ENCODE data around the gene SP8. TPM values are rescaled to one million over a fixed set of nuclear protein-coding genes. Genes with fewer than 3 reads are reported as not detected.

SP8 gene
- total and polyA plus RNA-seq, 2 experiments from 2014 or later: not detected

DNA sequence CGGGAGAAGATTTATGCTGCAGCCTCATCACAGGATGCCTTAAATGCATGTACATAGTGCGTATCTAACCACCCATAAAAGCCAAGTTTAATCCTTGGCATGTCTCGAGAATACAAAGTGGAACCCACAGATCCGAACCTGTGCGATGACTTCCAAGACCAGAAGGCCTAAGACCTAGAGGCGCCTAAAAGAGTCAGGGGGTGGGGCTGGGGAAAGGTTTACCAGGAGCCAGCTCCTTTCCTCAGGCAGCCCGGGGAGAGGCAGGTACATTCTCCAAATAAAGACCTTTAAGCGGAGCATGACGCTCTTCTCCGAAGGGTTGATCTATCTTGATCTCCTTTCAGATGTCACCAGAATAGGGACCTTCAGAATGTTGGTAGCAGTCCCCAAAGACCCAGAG, 9.7 kb downstream of the SP8 start:
- 28 to 37% methylated on average over 10 of the region's 10 CpGs for WGBS, 2 experiments (ENCODE audit: low coverage in 1 of 2, low lambda C conversion rate in 2 of 2, missing lambda C conversion rate in 2 of 2)
- Histone ChIP-seq H3K4me2 (ENCODE audit: unreplicated experiment) (no peak overlapping the region), H3K4me1 (ENCODE audit: insufficient read depth) (no peaks in the 10 kb centered on the region), H3K9ac (no peak overlapping the region), H3K9me3 (ENCODE audit: low read depth) (no peaks in the 10 kb centered on the region), H3K36me3 (ENCODE audit: low read depth) (no peaks in the 10 kb centered on the region), H3K27me3 (replicated peaks; ENCODE audit: insufficient read depth) (peaks cover 77% of the 10 kb centered on the region), H4K20me1 (ENCODE audit: insufficient read depth) (no peaks in the 10 kb centered on the region), H2AFZ (no peak overlapping the region), H3F3A (ENCODE audit: insufficient read depth) (no peaks in the 10 kb centered on the region), H3K9me2 (ENCODE audit: insufficient read depth) (no peaks in the 10 kb centered on the region), H3K4me3 (no peak overlapping the region), H3K27ac (no peak overlapping the region), H3K79me2 (ENCODE audit: insufficient read depth) (no peaks in the 10 kb centered on the region)
- no peak for DNase-seq
- in situ Hi-C loops (cut with MboI): loop anchor here (25.0 kb wide), 1 partner anchor 1235 kb away; no protein-coding TSS in a partner anchor
- TF ChIP-seq EZH2 (IDR thresholded peaks at IDR 0.05; ENCODE audit: insufficient read depth, poor library complexity, severe bottlenecking): no peak
- TF ChIP-seq EZH2phosphoT487 (IDR thresholded peaks at IDR 0.05; ENCODE audit: insufficient read depth, low read depth): no peak

DNA sequence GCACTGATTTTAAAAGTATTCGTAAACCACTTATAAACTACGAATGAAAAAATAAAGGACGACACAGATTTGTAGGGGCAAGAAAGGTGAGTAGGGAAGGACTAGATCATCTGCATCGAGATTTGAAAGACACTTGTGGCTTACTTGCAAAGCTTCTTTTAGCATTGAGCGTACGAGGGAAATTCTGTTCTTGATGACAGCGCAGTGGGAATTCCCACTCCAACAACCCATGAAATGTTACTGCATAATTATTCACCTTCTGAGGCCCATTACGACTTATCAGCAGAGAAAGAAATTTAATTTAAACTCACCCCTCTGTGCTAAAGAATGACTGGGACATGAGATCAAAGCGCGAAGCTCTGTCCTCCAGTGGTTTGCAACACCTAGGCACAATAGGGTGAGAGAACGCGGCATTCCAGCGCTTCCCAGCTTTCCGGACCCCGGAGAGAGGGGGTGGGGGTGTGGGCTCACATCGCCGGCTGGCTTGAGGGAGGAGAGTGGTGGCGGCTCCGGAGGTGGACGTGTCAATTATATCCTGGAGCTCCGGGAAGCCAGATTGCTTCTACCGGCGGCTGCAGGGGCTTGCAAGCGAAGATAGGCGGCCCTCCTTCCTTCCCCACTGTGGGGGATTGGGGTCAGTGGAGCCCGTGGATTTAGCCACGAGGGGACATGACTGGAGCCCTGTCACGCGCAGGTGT, 10.3 kb downstream of the SP8 start:
- in situ Hi-C loops (cut with MboI): loop anchor here (25.0 kb wide), 1 partner anchor 1236 kb away; no protein-coding TSS in a partner anchor
- Histone ChIP-seq H3K9me3 (ENCODE audit: low read depth) (no peaks in the 10 kb centered on the region), H3F3A (ENCODE audit: insufficient read depth) (no peaks in the 10 kb centered on the region), H3K27me3 (replicated peaks; ENCODE audit: insufficient read depth) (peaks cover 72% of the 10 kb centered on the region), H2AFZ (no peak overlapping the region), H3K79me2 (ENCODE audit: insufficient read depth) (no peaks in the 10 kb centered on the region), H3K9ac (no peak overlapping the region), H3K27ac (no peak overlapping the region), H3K36me3 (ENCODE audit: low read depth) (no peaks in the 10 kb centered on the region), H3K4me3 (no peak overlapping the region), H3K4me2 (ENCODE audit: unreplicated experiment) (no peak overlapping the region), H3K4me1 (ENCODE audit: insufficient read depth) (no peaks in the 10 kb centered on the region), H4K20me1 (ENCODE audit: insufficient read depth) (no peaks in the 10 kb centered on the region), H3K9me2 (ENCODE audit: insufficient read depth) (no peaks in the 10 kb centered on the region)
- no peak for TF ChIP-seq EZH2 (IDR thresholded peaks at IDR 0.05; ENCODE audit: insufficient read depth, poor library complexity, severe bottlenecking)
- no peak for TF ChIP-seq EZH2phosphoT487 (IDR thresholded peaks at IDR 0.05; ENCODE audit: insufficient read depth, low read depth)
- 11 to 14% methylated on average over 29 of the region's 29 CpGs for WGBS, 2 experiments (ENCODE audit: low coverage in 1 of 2, low lambda C conversion rate in 2 of 2, missing lambda C conversion rate in 2 of 2)
- no peak for DNase-seq

DNA sequence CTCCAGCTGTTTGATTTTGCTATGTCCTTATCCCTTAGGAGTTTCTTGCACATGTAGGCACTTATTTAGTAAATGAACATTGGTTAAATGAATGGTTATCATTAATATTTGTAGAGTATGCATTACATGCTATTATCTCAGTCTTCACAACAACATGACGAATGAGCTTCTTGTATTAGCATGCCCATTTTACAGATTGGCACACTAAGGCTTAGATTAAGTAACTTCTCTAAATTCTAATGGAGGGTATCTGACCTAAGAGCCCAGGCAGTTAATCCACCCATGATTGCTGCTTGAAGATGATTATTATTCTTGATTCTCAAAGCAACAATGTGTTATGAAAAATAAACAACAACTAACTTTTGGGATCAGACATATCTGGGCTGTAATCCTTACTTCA, 32.7 kb downstream of the SP8 start:
- 21 to 26% methylated on average over 1 of the region's 1 CpG for WGBS, 2 experiments (ENCODE audit: low coverage in 1 of 2, low lambda C conversion rate in 2 of 2, missing lambda C conversion rate in 2 of 2)
- Histone ChIP-seq H3K9me2 (ENCODE audit: insufficient read depth) (no peaks in the 10 kb centered on the region), H3F3A (ENCODE audit: insufficient read depth) (no peaks in the 10 kb centered on the region), H3K4me3 (no peak overlapping the region), H3K27me3 (replicated peaks; ENCODE audit: insufficient read depth) (no peaks in the 10 kb centered on the region), H3K4me2 (ENCODE audit: unreplicated experiment) (no peak overlapping the region), H3K4me1 (ENCODE audit: insufficient read depth) (no peaks in the 10 kb centered on the region), H3K36me3 (ENCODE audit: low read depth) (no peaks in the 10 kb centered on the region), H3K9me3 (ENCODE audit: low read depth) (no peaks in the 10 kb centered on the region), H4K20me1 (ENCODE audit: insufficient read depth) (no peaks in the 10 kb centered on the region), H3K79me2 (ENCODE audit: insufficient read depth) (no peaks in the 10 kb centered on the region), H2AFZ (no peak overlapping the region), H3K27ac (no peak overlapping the region), H3K9ac (no peak overlapping the region)
- no peak for DNase-seq
- TF ChIP-seq EZH2phosphoT487 (IDR thresholded peaks at IDR 0.05; ENCODE audit: insufficient read depth, low read depth) (no peak), EZH2 (IDR thresholded peaks at IDR 0.05; ENCODE audit: insufficient read depth, poor library complexity, severe bottlenecking) (no peak)
- in situ Hi-C loops (cut with MboI): no loop called here

DNA sequence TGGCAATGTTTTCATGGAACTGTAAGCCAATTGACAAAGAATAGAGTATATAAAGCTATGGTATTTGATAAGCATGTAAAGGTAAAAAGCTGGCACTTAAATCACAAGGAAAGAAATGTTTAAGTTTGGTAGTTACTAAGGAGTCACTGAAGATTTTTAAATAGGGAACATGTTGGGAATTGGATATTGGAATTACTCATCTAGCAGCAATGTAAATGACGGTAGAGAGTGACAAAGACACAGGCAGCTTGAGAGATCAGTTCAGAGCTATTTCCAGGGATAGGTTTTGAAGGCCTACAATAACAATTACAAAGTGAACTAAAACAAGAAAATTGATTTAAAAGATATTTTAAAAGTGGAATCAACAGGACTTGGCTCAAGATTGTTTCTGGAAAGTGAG, 36.8 kb downstream of the SP8 start:
- TF ChIP-seq EZH2phosphoT487 (IDR thresholded peaks at IDR 0.05; ENCODE audit: insufficient read depth, low read depth) (no peak), EZH2 (IDR thresholded peaks at IDR 0.05; ENCODE audit: insufficient read depth, poor library complexity, severe bottlenecking) (no peak)
- Histone ChIP-seq H3K4me2 (ENCODE audit: unreplicated experiment) (no peak overlapping the region), H3K4me1 (ENCODE audit: insufficient read depth) (no peaks in the 10 kb centered on the region), H3K27ac (no peak overlapping the region), H3K27me3 (replicated peaks; ENCODE audit: insufficient read depth) (no peaks in the 10 kb centered on the region), H3K4me3 (no peak overlapping the region), H4K20me1 (ENCODE audit: insufficient read depth) (no peaks in the 10 kb centered on the region), H3K36me3 (ENCODE audit: low read depth) (no peaks in the 10 kb centered on the region), H3F3A (ENCODE audit: insufficient read depth) (no peaks in the 10 kb centered on the region), H3K9me3 (ENCODE audit: low read depth) (no peaks in the 10 kb centered on the region), H2AFZ (no peak overlapping the region), H3K9me2 (ENCODE audit: insufficient read depth) (no peaks in the 10 kb centered on the region), H3K9ac (no peak overlapping the region), H3K79me2 (ENCODE audit: insufficient read depth) (no peaks in the 10 kb centered on the region)
- in situ Hi-C loops (cut with MboI): no loop called here
- DNase-seq: no peak
- 13% methylated on average over 1 of the region's 1 CpG for WGBS, 2 experiments (ENCODE audit: low coverage in 1 of 2, low lambda C conversion rate in 2 of 2, missing lambda C conversion rate in 2 of 2)

All from GM23248 (cell line).